Stimulated activated CD8-positive, alpha-beta memory T cell treated with anti-CD3 and anti-CD28 coated beads, Interleukin-7, amount 100 ng/mL, for 48 hours (primary cell): ENCODE data around the gene NSD2.

ENCODE experiments used
- DNase-seq, 2 donors: peaks; one replicate each; pipeline ENCODE4 v3.0.0-alpha.2; 2020; ENCODE audit warnings: low read depth in 1 of 2; ENCODE audit errors: extremely low read depth in 1 of 2

The NSD2 gene

DNA sequence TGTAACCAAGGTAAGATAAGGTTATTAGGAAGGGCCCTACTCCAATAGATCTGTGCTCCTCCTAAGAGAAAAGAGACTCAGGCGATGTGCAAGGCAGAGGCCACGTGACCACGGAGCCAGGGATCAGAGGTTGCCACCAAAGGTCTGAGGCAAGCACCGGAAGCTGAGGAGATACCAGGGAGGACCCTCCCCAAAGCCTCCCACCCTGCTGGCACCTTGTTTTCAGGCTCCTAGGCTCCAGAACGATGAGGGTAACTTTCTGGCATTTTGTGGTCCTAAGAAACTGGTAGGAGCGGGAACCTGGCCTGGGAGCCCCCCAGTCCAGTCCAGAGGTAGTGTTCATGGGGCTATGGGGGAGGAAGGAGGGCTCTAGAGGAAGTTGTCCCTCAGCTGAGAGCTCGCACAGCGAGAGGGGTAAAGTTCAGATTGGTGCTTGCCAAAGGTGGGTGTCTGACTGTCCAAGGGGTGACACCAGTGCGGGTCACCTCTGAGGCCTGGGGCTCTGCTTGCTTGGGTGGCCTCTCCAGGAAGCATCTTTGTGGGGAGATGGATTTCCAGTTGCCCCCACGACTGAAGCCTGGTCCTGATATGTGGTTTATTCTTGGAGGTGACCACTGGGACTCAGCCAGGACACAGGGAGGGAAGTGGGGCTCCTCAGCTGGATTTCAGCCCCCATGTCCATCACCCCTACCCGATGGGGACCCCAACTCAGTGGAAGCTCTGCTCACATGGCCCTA is 7.7 kb upstream of the NSD2 start:
- no peak for DNase-seq

DNA sequence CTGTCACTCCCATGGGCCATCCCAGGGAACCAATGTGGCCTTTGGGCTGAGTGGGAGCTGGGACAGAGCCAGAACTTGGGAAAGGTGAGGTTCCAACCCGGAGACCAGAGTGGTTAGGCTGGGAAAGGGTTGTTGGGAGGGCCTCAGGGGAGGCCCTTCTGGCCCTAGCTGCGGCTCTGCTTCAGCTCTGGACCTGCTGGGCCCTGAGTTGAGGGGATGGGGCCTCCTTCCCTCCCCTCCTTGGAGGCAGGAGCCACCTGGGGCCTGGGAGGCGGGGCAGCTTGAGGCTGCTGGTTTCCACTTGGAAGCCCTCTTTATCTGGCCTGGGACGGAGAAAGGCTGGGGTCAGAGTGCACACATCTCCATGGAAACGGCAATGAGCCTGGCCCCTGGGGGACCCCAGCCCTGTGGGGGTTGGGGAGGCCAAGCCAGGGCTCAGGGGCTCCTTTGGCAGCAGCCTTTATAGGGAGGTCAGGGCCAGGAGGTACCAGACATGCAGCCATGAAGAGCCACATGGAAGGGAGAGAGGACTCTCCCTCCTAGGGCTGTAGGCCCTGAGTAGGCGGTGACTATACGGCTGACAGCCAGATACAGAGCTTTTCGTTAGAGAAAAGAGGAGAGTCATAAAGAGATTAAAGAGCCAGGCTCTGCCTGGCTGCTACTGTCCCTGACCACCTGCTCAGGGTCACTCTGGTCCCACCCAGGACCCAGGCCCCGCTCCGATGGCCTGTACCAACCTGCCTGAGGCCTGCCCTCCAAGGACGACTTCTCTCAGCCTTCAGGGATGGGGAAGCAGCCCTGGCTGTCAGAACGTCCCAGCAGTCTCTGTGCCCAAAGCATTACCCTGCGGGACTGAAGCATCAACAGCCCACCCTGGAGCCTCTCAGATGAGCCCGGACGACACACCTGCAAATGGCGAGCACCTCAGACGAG is 6.9 kb upstream of the NSD2 start:
- DNase-seq, result no peak

DNA sequence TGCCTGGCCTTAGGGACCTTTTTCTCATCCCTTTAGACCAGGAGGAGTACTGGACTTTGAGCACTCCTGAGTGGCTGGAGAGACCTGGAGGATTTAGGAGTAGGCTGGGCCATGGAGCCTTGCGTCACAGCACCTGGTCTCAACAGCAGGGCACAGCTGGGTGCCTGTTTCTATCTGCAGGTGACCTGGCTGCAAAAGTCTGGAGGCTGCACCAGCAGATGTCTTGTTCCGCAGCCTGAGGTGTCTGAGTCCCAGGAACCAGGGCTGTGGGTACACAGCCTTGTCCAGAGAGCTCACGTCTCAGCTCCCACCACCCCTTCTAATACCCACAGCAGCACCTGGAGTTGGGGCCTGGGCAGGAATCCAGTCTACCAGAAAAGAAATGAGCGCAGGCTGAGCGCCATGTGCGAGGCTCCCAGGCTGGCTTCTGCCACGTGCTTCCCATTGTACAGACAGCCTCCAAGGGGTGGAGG is 5.0 kb upstream of the NSD2 start:
- DNase-seq, result no peak

DNA sequence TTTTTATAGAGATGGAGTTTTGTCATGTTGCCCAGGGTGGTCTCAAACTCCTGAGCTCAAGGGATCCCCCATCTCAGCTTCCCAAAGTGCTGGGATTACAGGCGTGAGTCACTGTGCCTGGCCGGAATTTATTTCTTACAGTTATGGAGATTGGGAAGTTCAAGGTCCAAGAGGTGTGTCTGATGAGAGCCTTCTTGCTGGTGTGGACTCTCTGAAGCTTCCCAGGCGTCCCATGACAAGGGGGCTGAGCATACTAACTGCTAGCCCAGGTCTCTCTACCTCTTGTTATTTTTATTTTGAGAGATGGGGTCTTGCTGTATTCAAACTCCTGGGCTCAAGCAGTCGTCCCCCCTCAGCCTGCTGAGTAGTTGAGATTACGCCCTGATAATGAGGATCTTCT is 2.9 kb upstream of the NSD2 start:
- no peak for DNase-seq

DNA sequence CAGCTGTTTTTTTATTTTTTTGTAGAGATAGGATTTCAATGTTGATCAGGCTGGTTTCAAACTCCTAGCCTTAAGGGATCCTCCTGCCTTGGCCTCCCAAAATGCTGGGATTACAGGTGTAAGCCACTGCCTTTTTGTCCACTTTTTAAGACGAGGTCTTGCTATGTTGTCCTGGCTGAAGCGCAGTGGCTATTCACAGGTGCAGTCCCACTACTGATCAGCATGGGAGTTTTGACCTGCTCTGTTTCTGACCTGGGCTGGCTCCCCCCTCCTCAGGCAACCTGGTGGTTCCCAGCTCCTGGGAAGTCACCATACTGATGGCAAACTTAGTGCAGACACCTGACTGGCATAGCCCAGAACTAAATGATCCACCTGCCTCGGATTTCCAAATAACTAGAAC is 2.3 kb upstream of the NSD2 start:
- no peak for DNase-seq

DNA sequence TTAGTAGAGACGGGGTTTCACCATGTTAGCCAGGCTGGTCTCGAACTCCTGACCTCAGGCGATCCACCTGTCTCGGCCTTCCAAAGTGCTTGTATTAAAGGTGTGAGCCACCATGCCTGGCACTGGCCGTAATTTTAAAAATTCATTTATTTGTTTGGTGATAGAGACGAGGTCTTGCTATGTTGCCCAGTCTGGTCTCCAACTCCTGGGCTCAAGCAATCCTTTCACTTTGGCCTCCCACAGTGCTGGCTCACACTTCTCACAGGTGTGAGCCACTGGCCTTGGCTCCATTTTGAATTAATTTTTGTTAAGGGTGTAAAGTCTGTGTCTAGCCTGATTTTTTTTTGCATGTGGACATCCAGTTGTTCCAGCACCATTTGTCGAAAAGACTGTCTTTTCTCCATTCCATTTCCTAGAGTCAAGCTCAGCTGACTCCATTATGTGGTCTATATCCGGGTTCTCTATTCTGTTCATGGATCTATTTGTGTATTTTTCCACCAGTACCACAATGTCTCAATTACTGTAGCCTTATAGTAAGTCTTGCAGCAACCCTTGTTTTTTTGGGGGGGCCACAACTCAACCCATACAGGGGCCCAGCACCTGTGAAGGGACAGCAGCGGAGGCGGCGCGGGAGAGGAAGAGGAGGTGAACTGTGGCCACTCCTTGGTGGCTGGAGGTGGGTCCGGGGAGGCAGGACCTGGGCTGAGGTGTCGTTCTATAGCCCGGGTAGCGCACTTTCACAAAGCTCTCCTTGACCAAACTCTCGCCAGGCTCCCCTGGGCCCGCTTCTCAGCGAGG is 1.5 kb upstream of the NSD2 start:
- DNase-seq, result no peak

DNA sequence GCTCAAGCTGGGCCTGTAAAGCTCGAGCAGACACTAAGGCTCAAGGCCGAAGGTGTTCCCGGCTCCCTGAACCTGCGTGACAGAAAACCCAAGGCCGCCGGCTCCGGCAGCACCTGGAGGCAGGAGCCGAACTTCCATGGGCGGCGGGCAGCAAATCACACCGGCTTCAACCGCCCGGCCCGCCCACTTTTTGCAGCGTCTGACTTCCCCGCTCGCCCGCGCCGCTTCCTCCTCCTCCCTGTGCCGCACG is 940 bp upstream of the NSD2 start:
- DNase-seq, result peak; percentile 65 to 81

DNA sequence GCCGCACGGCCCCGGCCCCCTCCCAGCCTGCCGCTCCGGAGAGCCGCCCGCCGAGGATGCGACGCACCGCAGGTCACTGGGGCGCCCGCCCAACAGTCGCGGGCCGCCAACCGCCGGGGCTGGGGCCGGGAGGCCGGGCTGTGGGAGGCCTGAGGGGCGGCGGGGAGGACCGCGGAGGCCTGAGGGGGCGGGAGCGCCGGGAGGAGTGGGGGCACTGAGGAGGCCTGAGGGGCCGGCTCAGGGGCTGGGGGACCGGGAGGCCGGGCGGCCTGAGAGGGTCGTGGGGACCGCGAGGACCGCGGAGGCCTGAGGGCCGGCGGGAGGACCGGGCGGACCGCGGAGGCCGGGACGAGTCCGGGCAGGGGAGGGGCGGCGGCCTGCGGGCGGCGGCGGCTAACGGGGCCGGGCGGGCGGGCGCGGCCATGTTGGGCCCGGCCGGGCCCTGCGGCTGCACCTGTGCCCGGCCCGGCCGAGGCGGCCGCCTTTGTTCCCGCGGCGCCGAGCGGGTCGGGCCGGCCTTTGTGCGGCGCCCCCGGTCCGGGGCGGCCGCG is 353 bp downstream of the NSD2 start:
- no peak for DNase-seq

DNA sequence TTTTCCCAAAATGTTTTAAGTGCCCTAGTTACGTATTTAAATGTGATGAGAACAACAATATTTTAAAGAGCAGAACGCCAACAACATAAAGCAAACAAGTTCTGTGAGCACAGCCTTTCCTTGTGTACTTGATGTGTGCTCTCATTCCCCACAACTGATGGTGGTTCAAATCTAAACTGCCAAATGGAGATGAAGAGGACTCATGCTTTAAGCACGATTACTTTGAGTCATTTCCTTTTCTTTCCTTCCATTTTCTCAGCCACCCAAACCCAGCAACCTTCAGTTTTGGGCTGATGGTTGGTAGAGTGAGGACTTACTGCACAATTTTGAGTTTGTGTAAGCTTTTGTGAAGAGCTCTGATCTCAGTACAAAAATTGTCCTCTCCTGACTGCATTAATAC is 1.7 kb downstream of the NSD2 start:
- DNase-seq, result no peak

DNA sequence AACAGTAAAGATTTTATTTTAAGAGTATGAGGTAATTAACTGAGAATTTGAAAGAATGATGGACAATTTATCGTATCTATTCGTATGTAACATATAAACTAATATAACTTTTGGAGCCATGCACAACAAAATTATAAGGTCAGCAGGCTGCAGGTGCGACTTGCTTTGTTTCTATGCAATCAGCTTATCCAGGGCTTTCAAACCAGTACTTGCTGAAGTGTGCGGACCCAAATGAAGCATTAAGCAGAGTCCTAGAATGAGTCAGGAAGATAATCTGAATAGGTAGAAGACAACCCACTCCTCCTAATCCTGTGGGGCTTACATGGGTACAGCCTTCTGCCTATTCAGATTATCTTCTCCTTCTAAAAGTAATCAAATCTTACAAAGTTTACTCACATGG is 2.1 kb downstream of the NSD2 start:
- no peak for DNase-seq

DNA sequence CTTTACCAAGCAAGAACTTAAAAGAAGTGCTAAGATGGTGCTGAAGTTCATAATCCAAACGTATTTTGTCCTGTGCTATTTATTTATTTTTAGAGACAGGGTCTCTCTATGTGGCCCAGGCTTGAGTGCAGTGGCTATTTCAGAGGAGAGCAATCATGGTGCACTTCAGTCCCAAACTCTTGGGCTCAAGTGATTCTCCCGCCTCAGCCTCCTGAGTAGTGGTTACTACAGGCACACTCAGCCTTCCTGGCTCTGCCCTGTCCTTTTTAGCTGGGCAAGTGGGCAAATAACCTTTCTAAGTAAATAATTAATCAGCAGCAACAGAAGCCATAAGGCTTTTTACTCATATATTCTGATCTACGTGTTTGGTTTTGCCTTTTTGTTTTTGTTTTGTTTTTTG is 2.6 kb downstream of the NSD2 start:
- no peak for DNase-seq

DNA sequence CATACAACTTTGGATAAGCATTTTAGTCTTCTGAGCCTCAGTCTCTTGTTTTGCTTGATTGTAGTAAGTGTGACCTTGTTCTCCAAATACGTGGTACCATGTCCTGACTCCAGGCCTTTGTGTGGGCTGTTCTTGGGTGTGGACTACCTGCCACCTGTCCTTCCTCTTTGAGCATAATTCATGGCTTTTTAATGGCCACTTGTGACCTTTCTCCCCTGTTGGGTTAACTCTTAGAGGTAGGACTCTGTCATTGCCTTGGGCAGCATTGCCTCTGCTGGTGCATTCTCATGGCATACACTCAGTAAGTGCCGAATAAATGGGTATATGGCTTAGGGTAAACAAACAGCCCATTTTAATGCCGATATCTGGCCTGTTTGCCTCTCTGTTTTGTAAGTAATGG is 3.0 kb downstream of the NSD2 start:
- no peak for DNase-seq

DNA sequence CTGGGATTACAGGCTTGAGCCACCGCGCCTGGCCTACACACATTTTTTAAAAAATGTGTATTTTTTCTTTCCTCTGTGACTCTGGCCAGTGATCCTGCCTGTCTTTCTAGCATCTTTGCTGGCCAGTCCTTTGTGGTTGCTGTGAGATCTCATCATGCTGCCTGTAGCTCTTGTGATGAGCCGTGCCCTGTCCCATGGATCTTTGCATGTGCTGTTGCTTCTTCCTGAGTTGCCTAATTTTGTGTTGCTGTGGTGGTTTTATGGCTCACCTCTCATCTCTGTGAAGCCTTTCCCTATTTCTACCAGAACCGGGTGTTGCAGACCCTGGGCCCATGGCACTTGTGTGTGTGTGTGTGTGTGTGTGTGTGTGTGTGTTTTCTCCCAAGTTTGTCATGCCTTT is 8.3 kb downstream of the NSD2 start:
- DNase-seq, result no peak

DNA sequence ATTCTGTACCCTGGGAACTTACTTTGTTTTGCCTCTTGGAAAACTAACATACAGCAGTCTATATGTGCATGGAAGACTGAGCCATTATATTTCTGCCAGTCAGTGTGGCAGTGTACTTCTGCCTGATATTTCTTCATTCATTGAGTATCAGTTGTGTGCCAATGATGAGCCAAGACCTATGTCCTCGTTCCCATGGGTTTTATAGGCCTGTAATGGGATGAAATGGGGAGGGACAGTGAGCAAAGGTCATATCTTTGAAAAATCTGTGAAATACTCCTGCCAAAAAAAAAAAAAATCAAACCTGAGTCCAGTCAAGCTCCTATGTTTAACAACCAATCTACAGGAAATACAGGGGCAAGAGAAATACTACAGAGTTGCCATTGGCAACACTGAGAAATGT is 9.1 kb downstream of the NSD2 start:
- no peak for DNase-seq

DNA sequence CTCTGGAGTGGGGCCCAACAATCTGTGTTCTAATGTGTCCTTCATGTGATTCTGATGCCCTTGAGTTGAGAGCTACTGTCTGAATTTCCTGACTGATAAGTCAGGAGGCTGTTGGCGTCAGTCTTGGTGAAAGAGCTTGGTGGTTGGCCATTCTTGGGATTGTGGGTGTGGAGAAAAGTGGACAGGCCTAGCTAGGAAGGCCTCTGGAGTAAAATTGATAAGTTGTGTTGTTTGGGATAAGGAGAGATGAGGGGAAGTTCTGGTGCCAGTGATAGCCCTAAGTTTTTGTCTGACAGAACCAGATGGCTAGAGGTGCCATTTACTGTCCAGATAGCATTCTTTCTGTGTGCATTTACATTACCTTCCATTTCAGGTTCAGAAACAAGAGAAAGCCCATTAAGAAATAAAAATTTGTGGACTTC is 11.7 kb downstream of the NSD2 start:
- no peak for DNase-seq

DNA sequence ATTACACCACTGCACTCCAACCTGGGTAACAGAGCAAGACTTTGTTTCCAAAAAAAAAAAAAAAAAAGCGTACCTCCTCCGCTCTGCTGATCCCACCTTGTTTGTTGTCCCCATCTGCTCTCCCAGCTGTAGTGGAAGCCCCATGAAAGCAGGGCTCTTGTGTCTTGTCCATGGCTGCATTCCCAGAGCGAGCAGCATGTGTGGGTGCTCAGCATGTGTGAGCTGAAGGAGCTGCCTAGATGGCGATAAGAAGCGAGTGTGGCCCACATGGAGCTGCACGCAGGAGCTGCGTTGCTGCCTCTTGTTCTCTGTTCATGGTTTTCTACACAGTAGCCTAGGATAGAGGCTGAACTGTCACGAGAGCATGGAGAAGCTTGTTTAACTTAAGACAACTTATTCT is 12.4 kb downstream of the NSD2 start:
- DNase-seq, result no peak

DNA sequence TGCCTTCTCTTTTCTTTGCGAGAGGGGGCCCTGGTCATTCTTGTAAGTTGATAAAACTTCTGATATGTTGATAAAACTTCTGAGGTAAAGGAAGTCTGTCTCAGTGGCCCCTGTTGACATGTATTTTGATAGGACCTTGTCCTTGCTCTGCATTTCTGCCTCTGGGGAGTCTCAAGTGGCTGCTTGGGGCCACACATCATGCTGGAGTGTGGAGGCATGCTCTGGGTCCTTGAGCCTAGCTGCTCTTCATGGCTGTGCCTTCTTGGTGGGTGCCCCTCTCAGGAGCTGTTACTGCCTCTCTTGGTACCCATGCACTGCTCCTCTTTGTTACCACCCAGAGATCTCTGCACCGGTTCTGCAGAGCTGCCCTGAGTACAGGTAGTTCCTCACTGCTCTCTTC is 14.2 kb downstream of the NSD2 start:
- DNase-seq, result no peak

DNA sequence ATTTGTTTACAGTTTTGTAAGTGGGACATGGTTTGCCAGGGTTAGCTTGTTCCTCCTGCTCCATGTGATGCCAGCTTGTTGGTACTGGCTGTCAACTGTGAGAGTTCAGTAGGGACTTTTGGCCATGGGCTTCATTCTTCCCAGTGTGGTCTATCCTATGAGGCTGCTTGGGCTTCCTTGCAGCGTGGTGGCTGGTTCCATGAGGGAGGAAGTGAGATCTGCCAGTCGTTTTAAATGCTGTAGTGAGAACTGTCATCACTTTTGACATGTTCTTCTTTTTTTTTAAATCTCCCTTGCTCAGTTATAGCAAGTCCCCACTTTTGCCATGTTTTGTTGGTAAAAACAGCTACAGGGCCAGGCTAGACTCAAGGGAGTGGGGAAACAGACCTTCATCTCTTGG is 15.9 kb downstream of the NSD2 start:
- no peak for DNase-seq

DNA sequence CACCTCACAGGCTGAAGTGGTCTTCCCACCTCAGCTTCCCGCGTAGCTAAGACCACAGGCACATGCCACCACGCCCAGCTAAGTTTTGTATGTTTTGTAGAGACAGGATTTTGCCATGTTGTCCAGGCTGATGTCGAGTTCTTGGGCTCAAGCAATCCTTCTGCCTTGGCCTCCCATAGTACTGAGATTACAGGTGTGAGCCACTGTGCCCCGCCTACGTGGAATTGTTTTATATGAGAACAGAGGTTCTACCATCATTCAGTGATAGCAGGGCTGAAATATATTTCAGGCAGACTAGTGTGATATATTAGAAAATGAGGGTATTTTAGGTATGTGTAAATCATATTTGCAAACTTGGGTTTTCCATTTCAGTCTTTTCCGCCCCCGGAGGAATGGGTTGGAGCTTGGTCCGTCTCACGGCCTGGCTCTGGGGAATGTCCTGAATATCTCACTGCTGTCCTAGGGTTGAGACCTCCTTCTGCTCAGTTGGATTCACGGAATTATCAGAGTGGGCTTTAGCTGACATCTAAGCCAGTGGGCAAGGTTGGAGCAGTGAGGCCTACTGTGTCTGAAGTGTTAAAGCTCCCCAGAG is 19.9 kb downstream of the NSD2 start:
- DNase-seq, result no peak

DNA sequence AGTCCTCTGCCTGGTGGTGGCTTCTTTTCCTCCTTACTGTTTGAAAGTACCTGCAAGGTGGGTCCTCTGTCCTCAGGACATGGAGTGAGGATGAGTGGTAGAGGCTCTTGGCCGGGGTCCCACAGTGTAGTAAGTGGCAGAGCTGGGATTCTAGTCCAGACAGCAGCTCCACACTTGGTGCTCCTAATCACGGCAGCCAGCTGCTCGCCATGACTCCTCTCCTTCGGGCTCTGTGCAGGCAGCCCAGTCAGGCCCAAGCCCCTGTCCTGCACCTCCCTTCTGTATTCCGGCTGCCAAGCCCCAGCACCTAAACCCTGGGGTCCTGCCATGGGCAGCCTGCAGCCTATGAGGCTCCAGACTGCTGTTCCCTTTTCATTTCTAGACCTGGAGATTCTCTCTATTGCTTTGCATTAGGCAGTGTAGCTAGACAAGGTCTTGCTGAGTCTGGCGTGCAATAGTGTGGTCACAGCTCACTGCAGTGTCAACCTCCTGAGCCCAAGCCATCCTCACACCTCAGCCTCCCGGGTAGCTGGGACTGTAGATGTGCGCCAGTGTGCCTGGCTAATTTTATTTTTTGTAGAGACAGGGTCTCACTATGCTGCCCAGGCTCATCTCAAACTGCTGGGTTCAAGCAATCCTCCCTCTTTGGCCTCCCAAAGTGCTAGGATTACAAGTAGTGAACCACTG is 24.9 kb downstream of the NSD2 start:
- DNase-seq, result no peak

DNA sequence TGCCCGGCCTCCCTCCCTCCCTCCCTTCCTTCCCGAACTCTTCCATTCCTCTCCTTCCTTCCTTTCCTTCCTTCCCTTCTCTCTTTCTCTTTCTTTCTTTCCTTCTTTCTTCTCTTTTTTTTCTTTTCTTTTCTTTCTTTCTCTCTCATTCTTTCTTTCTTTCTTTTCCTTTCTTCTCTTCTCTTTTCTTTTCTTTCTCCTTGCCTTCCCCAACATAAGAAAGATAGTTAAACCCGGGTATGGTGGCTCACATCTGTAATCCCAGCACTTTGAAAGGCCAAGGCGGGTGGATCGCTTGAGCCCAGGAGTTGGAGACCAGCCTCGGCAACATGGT is 25.4 kb downstream of the NSD2 start:
- no peak for DNase-seq
